Measurements from ENCODE around the gene PCDH11Y.
"Not testable (repeated sequence)": the region's sequence is repeated elsewhere in the genome, so short reads cannot be mapped to it uniquely, and the experiment has no call there.

Gene PCDH11Y, protein sequence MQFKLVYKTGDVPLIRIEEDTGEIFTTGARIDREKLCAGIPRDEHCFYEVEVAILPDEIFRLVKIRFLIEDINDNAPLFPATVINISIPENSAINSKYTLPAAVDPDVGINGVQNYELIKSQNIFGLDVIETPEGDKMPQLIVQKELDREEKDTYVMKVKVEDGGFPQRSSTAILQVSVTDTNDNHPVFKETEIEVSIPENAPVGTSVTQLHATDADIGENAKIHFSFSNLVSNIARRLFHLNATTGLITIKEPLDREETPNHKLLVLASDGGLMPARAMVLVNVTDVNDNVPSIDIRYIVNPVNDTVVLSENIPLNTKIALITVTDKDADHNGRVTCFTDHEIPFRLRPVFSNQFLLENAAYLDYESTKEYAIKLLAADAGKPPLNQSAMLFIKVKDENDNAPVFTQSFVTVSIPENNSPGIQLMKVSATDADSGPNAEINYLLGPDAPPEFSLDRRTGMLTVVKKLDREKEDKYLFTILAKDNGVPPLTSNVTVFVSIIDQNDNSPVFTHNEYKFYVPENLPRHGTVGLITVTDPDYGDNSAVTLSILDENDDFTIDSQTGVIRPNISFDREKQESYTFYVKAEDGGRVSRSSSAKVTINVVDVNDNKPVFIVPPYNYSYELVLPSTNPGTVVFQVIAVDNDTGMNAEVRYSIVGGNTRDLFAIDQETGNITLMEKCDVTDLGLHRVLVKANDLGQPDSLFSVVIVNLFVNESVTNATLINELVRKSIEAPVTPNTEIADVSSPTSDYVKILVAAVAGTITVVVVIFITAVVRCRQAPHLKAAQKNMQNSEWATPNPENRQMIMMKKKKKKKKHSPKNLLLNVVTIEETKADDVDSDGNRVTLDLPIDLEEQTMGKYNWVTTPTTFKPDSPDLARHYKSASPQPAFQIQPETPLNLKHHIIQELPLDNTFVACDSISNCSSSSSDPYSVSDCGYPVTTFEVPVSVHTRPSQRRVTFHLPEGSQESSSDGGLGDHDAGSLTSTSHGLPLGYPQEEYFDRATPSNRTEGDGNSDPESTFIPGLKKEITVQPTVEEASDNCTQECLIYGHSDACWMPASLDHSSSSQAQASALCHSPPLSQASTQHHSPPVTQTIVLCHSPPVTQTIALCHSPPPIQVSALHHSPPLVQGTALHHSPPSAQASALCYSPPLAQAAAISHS (N-terminal part only)

DNA sequence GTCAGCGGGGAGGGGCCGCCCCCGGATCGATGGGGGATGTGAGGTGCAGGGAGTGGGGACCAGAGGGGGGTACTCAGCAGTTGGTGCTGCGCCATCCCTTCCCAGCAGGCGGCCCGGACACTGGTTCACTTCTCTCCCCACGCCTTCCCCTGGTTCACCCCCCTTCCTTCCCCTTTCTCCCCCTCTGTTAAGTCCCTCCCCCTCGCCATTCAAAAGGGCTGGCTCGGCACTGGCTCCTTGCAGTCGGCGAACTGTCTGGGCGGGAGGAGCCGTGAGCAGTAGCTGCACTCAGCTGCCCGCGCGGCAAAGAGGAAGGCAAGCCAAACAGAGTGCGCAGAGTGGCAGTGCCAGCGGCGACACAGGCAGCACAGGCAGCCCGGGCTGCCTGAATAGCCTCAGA lies at the start of gene PCDH11Y:
TSS of gene PCDH11Y (plus strand) at position 240 of the 400 bp plus-strand sequence. CDS start 56,804 bp downstream, outside the sequence.
- not testable (repeated sequence) for DNase-seq (ENCODE audit: low read depth in 3 of 3, low spot score in 1 of 3)

DNA sequence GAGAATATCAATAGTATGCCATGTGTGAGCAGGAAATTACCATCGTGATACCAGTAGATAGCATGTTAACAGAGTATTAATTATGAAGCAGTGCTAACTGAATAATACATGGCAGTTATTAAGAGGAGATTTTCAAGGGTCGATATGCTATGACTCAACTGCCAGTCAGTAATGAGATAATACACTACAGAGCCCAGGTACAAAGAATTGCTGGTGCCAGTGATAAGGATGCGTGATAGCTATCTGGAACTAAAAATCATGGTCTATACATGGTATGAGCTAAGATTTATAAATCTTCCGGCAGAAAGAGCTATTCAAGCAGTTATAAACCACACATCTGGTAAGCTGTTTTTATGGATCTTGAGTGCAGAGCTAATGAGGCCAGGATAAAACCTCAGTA lies 32.2 kb upstream of the PCDH11Y start:
- DNase-seq (ENCODE audit: low read depth in 3 of 3, low spot score in 1 of 3): not testable (repeated sequence)

DNA sequence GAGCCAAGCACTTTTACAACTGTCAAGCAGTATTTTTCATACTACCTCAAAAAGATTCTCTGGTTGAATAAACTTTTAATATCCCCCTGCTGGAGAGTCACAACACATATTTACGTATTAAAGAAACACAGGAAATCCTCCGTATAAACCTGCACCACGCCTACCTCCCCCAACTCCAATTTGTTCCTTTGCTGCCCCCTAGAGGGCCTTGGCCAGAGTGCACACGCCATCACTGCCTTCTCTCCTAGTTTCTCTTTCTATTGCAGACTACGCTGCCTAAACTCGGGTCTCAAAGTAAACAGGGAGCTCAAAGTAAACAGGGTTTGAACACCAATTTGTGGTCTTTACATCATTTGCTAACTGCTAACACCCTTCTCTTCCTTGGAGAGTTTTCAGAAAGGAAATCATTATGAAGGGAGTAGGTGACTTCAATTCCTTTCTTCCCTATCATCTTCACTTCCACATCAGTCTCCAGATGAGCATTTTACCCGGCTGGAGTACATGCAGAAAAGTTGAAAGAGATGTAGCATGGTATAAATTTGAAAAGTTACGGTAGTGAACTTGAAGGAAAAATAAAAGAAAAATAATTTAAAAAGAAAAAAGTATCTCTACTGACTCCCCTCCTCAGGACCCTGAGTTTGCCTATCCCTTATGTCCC lies 8.2 kb upstream of the PCDH11Y start:
- not testable (repeated sequence) for DNase-seq (ENCODE audit: low read depth in 3 of 3, low spot score in 1 of 3)

DNA sequence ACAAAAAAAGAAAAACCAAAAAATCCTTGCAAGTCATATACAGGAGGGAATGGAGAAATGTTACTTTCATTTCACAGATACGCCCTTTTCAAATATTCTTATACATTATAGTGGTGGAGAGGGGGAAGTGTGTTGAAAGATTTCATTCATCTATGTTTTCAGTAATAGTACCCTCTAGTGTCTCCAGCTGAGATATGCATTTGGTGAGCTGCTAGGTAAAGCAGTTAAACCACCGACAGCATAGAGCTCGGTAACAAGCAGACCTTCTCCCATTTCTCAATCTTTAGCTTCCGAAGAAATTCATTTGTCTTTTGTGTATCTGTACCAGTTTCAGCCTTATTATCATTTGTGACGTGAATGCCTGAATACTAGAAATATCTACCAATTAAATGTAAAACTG lies 5.2 kb upstream of the PCDH11Y start:
- DNase-seq (ENCODE audit: low read depth in 3 of 3, low spot score in 1 of 3): not testable (repeated sequence)

DNA sequence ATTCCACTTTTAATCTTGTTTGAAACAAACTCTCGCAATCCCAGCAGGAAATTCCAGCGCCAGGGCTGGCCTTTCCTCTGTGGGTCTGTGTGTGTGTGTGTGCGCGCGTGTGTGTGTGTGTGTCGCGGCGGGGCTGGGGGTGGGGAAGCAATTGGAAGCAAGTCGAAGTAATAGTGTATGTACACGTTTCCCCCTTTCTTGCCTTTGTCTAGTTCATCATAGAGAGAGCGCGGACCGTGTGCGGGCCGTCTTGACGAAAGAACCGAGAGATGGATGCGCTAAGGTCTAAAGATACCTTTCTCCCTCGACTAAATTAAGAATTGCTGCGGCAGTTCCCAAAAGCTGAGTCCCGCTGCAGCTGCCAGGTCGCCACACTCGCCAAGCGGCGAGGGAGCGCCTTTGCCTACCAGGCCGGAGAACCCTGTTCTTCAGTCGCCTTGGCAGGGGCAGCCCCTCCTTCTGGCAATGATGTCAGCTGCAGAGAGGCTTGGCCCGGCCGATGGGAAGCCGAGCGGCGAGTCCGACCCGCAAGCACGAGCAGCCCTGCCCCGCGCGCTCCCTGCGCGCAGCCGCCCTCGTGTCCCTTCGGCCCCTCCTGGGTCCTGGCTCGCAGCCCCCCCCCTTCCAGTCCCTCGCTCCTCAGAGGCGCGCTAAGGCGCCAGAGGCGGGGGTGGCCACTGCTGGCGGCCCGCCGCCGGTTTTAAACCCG lies 2.5 kb downstream of the PCDH11Y start:
- not testable (repeated sequence) for DNase-seq (ENCODE audit: low read depth in 3 of 3, low spot score in 1 of 3)

DNA sequence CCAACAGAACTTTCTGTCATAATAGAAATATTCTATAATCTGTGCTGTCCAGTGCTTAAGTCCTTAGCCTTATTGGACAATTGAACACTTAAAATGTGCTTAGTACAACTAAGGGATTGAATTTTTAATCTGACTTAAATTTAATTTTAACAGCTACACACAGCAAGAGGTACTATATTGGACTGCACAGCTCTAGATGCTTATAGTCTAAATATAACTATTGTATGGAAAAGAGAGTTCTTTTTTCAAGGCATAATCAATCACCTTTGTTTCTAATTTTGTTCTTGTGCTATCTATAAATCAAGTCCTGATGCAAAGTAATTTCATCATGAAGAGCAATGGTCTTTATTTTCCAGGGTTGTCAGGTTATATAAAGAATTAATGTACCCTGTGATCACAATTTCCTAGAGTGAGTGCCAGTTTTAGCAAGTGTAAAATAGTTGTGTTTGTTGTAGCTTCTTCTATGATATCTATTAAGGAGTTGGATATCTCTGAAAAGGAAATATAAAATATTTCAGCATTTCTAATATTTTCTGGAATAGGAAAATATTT lies 39.0 kb downstream of the PCDH11Y start:
- DNase-seq (ENCODE audit: low read depth in 3 of 3, low spot score in 1 of 3): not testable (repeated sequence)

DNA sequence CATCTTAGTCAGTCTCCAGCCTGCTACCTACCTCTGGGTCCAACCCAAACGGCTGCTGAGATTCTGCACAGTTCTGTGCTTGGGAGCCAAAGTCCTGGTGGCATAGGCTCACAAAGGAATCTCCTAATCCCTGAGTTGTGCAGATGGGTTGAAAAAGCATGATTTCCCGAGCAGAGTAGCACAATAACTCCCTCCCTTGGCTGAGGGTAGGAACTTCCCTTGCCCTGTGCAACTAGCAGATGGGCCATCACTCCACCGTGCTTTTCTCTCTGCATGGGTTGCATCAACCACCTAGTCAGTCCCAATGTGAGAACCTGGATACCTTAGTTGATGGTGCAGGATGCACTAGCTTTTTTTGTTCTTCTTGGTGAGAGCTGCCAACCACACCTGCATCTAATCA lies 82.9 kb downstream of the PCDH11Y start:
- not testable (repeated sequence) for DNase-seq (ENCODE audit: low read depth in 3 of 3, low spot score in 1 of 3)

DNA sequence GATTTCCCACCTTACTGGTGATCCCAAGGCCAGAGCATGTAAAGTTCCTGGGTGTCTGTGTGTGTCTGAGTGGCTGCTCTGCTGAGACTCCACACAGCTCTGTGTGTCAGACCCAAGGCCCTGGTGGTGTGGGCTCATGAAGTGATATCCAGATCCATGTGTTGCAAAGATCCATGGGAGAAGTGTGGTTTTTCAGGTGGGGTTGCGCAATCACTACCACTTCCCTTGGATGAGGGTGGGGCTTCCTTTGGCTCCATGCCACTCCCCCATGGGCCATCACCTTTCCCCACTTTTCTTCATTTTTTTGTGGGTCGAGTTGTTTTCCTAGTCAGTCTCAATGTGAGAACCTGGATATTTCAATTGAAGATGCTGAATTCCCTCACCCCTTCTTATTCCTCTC lies 182.9 kb downstream of the PCDH11Y start:
- not testable (repeated sequence) for DNase-seq (ENCODE audit: low read depth in 3 of 3, low spot score in 1 of 3)

DNA sequence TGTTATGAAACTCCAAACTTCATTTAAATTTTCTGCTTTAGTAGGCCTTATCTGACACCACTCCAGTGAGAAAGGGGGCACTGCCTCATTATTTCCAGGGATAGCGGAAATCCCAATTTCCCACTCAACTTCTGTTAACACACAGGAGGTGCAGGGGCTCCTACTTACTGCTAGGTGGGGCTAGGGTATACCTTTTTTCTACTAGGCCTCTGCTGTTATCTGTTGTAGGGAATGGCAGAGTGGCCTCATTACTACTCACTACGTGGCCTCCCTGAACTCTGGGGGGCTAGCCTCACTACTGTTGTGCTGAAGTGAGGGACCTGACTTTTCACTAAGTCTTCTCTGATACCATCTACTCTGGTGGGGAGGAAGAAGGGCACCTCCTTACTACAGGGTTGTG lies 215.0 kb downstream of the PCDH11Y start:
- not testable (repeated sequence) for DNase-seq (ENCODE audit: low read depth in 3 of 3, low spot score in 1 of 3)

DNA sequence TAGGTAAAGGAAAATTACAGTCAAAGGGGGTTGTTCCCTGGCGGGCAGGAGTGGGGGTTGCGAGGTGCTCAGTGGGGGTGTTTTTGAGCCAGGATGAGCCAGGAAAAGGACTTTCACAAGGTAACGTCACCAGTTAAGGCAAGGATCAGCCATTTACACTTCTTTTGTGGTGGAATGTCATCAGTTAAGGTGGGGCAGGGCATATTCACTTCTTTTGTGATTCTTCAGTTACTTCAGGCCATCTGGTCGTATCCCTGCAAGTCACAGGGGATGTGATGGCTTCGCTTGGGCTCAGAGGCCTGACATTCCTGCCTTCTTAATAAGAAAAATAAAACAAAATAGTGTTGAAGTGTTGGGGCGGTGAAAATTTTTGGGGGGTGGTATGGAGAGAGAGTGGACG lies 324.8 kb downstream of the PCDH11Y start:
- not testable (repeated sequence) for DNase-seq (ENCODE audit: low read depth in 3 of 3, low spot score in 1 of 3)

DNA sequence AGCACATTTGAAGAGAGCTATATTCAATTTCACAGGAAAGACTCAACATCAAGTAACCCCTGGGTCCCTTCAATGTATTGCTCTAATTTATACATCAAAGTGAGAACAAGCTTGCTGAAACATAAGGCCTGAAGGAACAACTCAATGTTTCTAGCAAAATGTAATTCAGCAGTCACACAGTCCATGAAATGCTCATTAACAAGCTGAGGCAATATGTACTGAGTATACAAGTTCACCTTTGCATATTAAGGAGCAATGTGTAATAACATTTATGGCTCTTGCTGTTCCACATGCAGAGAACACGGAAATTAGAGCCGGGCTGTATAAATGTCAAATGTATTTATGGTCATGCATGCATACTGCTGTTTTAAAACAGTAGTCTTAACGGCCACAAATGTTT lies 342.1 kb downstream of the PCDH11Y start:
- DNase-seq (ENCODE audit: low read depth in 3 of 3, low spot score in 1 of 3): not testable (repeated sequence)

DNA sequence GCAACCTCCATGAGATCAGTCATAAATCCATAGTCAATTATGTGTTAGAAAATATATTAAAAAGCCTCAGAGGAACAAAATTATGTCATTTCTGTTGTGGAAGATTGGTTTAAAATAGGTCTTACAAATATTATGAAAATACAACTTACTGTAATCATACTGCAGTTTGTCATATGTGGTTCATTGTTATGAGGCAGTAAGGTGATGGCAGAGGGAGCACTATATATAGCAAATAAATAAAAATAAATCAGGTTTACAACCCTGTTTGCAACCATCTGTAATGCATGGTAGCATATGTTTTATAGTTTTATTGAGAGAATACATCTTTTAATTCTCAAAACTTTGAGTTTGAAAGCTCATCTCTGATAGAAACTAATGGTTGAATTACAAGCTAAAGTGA lies 543.6 kb downstream of the PCDH11Y start:
- not testable (repeated sequence) for DNase-seq (ENCODE audit: low read depth in 3 of 3, low spot score in 1 of 3)

DNA sequence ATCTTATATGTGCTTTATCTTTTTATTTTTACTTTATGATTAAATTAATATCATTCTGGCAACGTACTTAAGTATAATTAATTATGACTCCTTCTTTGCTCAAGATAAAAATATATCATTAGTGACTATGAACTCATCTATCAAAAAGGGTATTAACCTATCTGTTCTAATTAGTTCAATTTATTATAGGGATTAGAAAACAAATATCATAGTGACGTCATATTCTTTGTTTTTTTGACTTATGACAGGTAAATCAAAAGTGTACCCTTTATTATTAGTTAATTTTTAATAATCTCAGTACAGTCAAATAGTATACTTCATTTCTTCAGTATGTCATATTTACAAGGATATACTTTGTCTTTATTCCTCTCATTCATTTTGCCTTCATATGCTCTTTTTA lies 638.5 kb downstream of the PCDH11Y start:
- not testable (repeated sequence) for DNase-seq (ENCODE audit: low read depth in 3 of 3, low spot score in 1 of 3)

DNA sequence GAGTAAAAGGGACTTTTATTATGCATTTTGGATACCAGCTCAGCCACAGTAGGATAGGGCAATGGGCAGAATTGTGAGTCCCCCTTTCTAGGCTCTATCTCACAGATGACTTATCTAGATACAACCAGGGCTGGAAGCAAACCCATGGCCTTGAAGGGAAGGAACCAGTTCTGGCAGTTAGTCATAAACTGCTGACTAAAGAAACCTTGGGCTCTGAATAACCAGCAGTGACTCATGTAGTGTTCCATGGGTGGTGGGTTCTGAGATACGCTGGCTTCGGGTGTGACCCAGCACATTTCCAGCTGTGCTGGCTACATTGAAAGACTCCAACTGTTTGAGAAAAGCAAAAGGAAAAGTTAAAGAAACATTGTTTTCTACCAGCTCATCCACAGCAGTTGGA lies 679.2 kb downstream of the PCDH11Y start:
- not testable (repeated sequence) for DNase-seq (ENCODE audit: low read depth in 3 of 3, low spot score in 1 of 3)

DNA sequence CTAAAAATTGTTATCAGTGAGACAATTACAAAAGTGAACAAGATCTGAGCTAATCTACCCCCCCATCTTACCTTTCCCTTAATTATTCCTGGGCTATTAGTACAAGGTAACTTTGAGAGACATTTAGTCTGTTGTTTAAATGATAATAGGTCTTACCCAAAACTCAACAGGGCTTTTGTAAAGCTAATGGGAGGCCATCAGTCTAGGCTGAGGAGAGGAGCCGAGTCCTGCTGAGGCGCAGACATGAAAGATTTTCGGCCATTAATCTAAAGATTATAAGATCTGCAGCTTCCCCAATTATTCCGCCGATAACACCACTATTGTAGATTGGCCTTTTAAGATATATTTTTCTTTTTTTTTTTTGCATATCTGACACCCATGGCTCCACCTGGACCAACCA lies 708.6 kb downstream of the PCDH11Y start:
- DNase-seq (ENCODE audit: low read depth in 3 of 3, low spot score in 1 of 3): not testable (repeated sequence)

DNA sequence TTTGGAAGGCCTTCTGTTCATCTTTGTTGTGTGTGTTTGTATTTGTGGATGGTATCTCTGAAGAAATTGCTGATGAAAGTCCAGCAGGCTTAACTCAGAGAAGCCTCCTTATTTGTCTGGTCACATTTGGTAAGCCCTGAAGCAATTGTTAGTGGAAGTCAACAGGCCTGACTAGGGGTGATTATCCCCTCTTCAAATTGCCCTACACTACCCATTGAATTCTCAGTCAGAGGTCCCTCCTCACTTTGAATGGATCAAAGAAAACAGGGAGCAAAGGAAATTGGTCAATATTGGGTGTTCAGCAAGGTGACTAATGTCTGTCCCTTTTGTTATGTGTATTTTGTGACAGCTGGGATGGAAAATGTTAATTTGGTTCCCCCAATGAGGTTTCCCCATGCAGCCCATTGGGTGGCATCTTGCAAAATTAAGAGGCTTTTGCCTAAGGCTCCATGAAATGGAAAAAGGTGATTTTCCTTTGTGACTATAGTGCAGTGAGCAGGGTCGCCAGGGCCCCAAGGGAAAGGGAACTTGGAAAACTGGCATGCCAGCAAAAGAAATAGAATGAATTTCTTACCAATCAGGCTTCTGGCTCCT lies 709.8 kb downstream of the PCDH11Y start:
- DNase-seq (ENCODE audit: low read depth in 3 of 3, low spot score in 1 of 3): not testable (repeated sequence)

DNA sequence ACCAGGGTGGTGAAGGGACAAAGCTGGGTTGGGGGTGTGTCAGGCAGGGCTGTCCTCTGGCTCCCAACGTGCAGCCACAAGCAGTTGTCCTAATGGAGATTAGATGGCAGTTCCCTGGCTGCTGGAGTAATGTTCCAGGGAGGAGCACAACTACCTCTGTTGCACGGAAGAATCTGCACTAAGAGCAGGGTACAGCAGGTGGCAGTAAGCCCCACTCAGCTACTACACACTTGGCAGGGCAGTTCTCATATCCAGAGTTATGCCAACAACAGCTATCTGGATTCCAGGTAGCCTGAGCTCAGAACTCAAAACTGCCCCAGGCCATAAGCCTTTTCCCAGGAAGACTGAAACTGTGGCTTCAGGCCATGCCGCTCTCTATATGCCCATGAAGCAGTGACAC lies 761.3 kb downstream of the PCDH11Y start:
- not testable (repeated sequence) for DNase-seq (ENCODE audit: low read depth in 3 of 3, low spot score in 1 of 3)

DNA sequence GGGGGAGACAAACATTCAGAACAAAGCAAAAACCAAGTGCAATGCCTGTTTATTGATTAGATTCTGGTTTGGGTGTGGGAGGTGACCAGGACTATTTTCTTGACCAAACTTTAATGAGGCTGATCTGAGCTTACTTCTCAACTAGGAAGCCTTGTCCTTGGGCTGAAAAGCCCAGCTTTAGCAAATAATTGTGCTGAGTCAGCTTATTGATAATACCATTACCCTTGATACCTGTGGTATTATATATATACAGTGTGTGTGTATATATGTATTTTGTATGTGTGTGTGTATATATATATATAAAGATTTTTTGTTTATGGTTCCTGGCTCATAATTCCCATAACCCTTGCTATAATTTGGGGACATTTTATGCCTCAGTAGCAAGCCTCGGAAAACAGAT lies 776.4 kb downstream of the PCDH11Y start:
- DNase-seq (ENCODE audit: low read depth in 3 of 3, low spot score in 1 of 3): not testable (repeated sequence)
